GM10266 (cell line): Measurements from ENCODE around the gene COL4A2.

ENCODE experiments used
- DNase-seq: peaks from one replicate; pipeline ENCODE4 v3.0.0; 2012; ENCODE audit errors: extremely low spot score
- TF ChIP-seq, protein P1 (sequence below): IDR thresholded peaks from 2 replicates; pipeline ENCODE4 v1.5.1; 2012; ENCODE audit warnings: mild to moderate bottlenecking, low read depth; ENCODE audit not compliant: control insufficient read depth, insufficient read depth; ENCODE audit errors: missing control alignments

The COL4A2 gene

DNA sequence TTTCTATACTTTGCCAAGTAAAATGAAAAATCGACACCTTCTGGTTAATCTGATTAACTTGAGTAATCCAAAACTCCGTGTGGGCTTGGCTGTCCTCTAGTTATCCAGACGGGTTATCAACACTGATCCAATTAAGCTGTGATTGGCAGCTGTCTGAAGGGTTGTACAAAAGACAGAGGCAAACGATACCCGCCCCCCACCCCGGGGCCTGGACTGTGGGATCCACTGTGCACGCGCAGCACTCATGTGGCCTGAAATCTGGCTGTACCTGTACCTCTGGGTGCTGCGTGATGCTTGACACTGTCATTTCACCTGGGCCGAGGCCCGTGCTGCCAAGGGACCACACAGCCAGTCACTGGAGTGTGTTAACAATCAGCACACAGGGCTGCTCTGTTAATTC, 53.5 kb downstream of the COL4A2 start:
- TF ChIP-seq, protein P1, sequence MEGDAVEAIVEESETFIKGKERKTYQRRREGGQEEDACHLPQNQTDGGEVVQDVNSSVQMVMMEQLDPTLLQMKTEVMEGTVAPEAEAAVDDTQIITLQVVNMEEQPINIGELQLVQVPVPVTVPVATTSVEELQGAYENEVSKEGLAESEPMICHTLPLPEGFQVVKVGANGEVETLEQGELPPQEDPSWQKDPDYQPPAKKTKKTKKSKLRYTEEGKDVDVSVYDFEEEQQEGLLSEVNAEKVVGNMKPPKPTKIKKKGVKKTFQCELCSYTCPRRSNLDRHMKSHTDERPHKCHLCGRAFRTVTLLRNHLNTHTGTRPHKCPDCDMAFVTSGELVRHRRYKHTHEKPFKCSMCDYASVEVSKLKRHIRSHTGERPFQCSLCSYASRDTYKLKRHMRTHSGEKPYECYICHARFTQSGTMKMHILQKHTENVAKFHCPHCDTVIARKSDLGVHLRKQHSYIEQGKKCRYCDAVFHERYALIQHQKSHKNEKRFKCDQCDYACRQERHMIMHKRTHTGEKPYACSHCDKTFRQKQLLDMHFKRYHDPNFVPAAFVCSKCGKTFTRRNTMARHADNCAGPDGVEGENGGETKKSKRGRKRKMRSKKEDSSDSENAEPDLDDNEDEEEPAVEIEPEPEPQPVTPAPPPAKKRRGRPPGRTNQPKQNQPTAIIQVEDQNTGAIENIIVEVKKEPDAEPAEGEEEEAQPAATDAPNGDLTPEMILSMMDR: no peak

DNA sequence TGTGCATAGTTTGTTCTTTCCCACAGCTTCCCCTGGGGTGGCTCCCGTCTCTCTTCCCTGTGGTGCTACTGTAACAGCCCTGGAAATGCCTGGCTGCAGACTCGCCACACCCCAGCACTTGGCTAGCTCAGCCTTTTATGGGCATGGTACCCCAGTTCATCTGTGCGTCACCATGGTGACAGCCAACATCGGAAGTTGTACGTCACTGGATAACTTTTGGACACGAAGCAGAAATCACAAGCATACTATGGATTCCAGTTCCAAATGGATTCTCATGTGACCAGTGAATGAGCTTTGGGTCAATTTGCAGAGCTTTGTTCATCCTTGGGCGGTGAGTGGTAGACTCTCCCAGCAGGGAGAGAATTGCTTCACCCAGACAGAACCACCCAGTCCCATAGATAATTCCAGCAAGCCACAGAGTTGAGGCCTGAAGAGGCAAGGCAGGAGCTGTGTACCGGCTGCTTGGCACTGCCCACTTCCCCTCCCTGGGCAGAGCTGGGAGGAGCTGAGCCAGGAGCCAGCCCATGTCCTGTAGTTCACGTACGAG, 54.4 kb downstream of the COL4A2 start:
- TF ChIP-seq, protein P1: no peak
- no peak for DNase-seq

More for the DNA sequence above, 53.5 kb downstream of the COL4A2 start:
- no peak for DNase-seq

DNA sequence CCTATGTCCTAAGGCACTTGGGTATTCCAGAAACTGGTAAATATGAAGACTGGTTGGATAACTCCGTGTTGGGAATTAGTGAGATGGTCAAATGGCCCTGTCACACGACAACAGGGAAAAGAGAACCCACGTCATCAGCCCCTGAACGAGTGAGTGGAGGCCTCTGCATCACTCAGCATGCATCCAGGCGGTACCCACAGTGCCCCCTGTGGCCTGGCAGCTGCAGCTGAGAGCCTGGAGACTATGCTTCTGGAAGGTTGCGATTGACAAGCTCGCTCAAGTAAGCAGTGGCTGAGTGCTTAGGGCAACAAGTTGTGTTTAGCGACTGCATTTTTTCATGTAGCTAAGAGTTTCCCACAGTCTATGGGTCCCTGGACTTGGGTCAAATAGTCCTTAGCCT, 55.9 kb downstream of the COL4A2 start:
- TF ChIP-seq, protein P1: no peak

GRCh38 chr13:110364081-110364480, 57.0 kb downstream of the COL4A2 start:
- DNase-seq: no peak
- TF ChIP-seq, protein P1: no peak

More for the DNA sequence above, 55.9 kb downstream of the COL4A2 start:
- DNase-seq: no peak

- DNase-seq: no peak
- TF ChIP-seq, protein P1: no peak
These were observed 58.8 kb downstream of the COL4A2 start for GRCh38 chr13:110365876-110366275.

DNA sequence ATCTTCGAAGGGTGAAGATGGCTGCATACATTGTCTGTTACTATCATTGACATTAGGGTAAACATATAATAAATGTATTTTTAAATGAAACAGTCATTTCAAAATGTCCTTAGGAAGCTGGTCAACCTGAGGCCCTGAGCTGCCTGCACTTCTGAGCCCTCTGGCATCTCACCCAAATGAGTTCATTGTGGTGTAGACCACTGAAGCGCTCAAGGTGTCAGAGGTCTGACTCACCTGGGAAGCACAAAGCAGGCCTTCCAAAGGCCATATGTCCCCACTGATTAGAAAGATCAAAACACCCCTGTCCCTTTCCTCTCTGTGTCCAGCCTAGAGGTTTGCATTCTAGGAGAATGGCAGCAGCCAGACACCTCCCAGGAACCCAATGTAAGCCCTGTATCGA, 59.6 kb downstream of the COL4A2 start:
- TF ChIP-seq, protein P1: no peak
- DNase-seq: no peak

- TF ChIP-seq, protein P1: no peak
- DNase-seq: no peak
These were observed 60.5 kb downstream of the COL4A2 start for GRCh38 chr13:110367620-110368019.
